Measurements from ENCODE around the gene JSRP1.

DNA sequence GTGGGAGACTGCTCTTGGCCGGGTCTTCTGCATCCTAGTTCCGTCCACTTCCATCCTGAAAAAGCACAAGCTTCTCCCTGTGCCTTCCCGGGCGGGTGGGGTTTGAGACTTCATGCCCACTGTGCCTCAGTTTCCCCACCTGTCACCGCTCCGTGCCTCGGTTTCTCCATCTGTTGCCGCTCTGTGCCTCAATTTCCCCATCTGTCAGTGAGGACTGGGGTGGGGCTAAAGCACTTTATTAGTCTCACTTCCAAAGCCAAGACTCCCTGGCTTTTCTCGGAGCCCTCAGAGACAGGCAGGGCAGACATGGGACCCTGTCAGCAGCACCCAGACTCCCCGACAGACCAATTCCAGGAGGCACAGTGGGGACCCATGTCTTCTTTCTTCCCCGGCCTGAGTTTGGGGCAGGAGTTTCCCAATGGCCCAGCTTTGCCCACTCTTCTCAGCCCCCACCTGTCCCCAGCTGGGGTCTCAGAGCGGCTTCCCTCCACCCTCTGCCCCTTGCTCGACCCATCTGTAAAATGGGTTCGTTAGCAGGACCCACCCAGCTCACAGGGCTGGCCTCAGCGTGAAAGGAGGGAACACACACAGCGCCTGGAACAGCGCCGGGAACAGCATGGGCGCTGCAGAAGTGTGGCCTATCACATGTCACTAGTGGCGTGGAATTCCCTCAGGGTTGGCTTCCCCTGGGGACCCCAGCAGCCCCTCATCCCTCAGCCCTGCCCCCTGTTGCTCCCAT lies 30.4 kb upstream of the JSRP1 start:
- no peak for TF ChIP-seq CTCF (conservative IDR thresholded peaks at IDR 0.05 in 1 of 2, IDR thresholded peaks at IDR 0.05 in 1 of 2; ENCODE audit: extremely low read depth in 1 of 2, insufficient read depth in 1 of 2, low read depth in 1 of 2, low read length in 2 of 2)
- no peak for TF ChIP-seq EZH2 (IDR thresholded peaks at IDR 0.05; ENCODE audit: borderline replicate concordance, low read length)
